ENCODE measurements around the gene QRFP.

Gene QRFP

DNA sequence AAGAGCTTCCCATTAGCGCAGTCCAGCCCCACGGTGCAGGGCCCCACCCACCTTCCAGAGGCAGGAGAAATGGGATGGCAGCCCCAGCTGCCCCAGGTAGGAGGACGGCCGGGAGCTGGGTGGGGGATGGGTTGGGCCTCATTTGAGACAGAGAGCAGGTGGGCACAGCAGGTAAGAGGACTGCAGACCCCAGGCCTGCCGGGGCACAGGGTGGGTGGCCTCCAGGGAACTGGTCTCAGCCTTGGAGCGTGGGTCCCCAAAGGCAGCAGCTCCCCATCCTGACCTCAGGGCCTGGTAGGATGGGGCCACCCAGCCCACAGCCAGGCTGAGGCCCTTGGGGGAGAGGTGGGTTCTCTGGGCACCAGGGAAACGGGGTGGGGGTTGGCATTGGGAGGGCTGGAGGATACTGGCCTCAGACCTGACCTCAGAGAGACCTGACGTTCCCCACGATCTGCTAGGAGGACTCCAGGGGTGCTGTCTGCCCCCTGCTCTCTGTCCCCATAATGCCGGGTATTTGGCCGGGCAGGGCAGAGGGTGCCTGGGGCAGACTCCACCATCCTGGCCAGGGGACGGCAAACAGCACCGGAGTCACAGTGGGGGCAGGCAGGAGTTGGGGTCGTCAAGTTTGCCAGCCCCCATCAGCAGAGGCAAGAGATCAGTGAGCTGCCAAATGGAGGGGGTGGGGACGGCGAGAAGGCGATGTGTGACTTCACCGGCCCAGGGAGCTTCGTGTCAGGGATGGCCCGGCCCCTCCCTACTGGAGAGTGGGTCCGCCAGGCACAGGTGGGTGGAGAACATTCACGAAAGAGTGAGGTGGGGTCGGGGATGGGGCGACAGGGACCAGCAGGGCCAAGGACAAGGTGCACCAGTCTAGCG lies 6.8 kb upstream of the QRFP start:
- no peak overlapping the region for H3K27ac ChIP-seq
- TF ChIP-seq, protein P1, sequence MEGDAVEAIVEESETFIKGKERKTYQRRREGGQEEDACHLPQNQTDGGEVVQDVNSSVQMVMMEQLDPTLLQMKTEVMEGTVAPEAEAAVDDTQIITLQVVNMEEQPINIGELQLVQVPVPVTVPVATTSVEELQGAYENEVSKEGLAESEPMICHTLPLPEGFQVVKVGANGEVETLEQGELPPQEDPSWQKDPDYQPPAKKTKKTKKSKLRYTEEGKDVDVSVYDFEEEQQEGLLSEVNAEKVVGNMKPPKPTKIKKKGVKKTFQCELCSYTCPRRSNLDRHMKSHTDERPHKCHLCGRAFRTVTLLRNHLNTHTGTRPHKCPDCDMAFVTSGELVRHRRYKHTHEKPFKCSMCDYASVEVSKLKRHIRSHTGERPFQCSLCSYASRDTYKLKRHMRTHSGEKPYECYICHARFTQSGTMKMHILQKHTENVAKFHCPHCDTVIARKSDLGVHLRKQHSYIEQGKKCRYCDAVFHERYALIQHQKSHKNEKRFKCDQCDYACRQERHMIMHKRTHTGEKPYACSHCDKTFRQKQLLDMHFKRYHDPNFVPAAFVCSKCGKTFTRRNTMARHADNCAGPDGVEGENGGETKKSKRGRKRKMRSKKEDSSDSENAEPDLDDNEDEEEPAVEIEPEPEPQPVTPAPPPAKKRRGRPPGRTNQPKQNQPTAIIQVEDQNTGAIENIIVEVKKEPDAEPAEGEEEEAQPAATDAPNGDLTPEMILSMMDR (IDR thresholded peaks at IDR 0.05) = no peak
- no peak for TF ChIP-seq ZFX (IDR thresholded peaks at IDR 0.05; ENCODE audit: borderline replicate concordance)

DNA sequence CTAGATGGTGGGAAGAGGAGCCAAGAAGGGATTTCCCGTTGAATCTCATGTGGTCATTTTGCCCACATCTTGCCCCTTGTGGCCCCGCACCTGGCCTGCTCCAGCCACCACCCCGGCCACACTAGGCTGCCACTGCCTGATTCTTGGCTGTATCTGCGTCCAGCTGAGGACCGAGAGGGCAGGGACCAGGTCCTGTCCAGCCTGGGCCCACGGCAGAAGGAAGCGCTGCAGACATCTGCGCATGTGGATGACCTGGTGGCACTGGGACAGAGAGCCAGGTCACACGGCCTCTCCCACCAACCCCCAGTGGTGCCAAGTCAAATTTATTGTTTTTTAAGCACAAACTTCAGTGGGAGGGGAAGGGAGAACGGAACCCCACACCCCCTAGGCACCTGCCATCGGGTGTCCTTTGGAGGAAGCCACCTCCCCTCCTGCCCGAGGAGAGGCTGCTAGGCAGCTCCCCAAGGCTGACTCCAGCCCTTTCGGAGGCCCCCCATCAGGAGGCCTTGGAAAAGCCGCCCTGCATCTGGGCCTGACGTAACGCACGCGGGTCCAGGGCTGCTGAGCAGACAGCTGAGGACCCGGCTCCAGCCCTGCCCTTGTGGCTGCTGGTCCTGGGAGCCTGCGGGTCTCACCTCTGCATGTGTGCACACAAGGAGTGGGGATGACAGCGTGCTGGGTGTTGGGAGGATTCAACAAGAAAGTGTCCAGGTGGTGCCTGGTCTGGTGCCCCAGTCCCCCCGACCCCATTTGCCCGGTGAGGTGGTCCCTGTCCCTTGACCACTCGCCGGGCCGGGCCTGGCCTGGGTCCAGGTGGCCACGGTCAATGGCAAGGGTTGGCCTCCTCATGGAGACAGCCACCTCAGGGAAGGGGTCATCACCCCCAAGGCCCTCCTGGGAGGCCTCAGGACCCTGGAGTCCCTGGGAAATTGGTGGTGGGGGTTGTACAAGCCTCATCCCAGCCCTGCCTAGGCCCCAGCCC lies 5.9 kb upstream of the QRFP start:
- no peak overlapping the region for H3K27ac ChIP-seq
- TF ChIP-seq ZFX (IDR thresholded peaks at IDR 0.05; ENCODE audit: borderline replicate concordance) = no peak
- TF ChIP-seq, protein P1 (IDR thresholded peaks at IDR 0.05) = no peak

DNA sequence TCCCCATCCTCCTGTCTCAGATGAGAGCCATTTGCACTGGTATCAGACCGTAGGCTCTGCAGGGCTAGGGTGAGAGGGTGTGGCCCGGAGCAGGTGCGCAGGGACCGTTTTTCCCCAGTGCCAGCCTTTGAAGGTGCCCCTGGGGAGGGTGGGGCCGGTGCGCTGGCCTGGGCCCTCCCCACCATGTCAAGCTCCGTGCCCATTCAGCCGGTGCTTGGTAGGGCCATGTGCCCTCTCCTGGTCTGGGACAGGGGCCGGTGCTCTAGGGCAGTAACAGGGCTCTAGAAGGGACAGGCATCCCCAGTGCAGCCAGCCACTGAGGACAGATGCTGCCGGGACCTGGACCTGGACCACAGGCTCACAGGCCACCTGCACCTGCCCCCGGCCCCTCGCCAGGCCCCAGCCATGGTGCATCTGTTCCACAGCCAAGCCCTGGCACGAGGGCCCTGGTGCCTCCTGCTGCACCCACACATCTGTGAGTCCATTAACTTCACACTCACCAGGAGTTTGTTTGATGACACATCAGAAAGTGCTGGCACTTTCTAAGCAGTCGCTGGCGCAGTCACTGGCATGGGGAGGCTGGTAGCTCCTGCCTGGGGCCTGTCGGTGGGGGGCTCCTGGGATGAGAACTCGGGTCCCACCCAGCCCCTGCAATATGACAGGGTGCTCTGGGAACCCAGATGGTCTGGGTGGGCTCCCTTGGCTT lies 5.0 kb upstream of the QRFP start:
- TF ChIP-seq, protein P1 (IDR thresholded peaks at IDR 0.05) = no peak
- no peak for TF ChIP-seq ZFX (IDR thresholded peaks at IDR 0.05; ENCODE audit: borderline replicate concordance)
- H3K27ac ChIP-seq = no peak overlapping the region

DNA sequence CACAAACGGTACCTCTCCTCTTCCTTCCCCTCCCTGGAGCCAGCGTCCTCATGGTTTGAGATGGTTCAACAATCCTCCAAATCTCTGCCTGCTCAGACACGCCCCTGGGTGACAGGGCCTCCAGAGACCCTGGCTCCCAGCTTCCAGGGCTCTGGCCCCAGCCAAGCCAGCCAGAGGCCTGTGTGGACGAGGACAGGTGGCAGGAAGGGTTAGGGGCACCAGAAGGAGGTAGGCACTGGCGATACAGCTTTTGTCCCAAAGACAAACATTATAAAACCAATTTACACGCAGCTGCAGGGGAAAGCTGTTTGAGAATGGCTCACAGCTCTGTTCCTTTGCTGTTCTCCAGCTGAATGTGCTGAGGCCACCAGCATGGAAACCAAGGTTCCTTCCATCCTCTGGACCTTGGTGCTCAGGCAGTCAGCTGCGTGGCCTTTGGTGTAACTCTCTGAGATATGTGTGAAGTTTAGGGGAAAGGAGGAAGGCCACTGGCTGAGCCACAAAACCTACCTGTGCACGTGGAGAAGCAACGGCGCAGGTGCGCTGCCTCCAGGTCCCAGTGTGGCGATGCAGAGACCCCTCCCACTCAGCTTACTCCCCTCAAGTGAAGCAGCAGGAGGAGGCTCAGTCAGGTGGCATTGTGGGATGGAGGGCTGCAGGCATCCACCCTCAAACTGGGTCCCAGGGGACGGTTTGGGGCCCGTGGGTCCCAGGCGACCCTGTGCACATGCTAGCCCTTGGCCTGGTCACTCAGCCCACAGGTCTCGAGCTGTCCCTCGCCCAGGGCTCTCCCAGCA lies 4.3 kb upstream of the QRFP start:
- H3K27ac ChIP-seq = no peak overlapping the region
- TF ChIP-seq, protein P1 (IDR thresholded peaks at IDR 0.05) = no peak
- TF ChIP-seq ZFX (IDR thresholded peaks at IDR 0.05; ENCODE audit: borderline replicate concordance) = no peak

DNA sequence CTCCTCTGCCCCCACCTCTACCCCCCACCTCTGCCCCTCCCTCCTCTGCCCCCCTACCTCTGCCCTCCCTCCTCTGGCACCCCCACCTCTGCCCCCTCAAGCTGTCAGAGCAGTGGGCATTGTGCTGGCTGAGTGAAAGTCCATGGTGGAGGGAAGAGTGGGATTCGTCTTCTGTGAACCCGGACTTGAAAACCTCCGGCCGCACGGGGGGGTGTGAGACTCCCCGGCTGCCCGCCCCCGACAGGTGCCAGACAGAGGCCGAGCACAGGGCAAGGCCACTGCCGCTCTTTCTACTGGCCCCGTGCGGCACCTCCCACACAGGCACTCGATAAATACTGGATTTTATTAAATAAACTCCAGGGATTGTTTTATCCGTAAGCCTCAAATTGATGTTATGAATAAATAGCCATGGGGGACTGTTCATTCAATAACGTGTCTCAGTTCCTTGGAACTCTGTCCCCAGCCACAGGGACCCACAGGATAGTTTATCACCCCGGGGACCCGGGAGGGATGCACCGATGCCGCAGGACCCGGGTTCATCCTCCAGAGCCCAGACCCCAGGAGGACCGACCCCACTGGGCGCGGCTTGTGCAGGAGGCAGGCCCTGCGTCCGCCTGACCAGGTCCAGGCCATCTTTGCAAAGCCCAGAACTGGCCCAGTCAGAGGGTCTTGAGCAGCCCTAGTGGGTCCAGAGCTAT lies 2.6 kb upstream of the QRFP start:
- no peak overlapping the region for H3K27ac ChIP-seq
- TF ChIP-seq, protein P1 (IDR thresholded peaks at IDR 0.05) = no peak
- TF ChIP-seq ZFX (IDR thresholded peaks at IDR 0.05; ENCODE audit: borderline replicate concordance) = no peak

DNA sequence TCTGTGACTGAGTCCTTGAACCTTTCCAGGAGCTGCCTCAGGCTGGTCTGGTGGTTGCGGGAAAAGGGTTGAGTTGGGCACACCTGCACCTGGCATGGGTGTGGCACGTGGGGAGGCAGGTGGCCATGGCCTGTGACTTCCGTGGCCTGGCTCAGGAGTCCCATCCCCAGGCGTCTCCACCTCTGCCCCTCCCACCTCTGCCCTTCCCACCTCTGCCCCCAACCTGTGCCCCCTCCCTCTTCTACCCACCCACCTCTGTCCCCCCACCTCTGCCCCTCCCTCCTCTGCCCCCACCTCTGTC lies 1.9 kb upstream of the QRFP start:
- H3K27ac ChIP-seq = no peak overlapping the region
- TF ChIP-seq, protein P1 (IDR thresholded peaks at IDR 0.05) = no peak
- no peak for TF ChIP-seq ZFX (IDR thresholded peaks at IDR 0.05; ENCODE audit: borderline replicate concordance)

Measured in 22Rv1 (cell line).